Neuron (in vitro differentiated cells): ENCODE data around the gene CD164.
"Not testable (repeated sequence)": the region's sequence is repeated elsewhere in the genome, so short reads cannot be mapped to it uniquely, and the experiment has no call there.

ENCODE experiments used
- H2AFZ ChIP-seq: one replicate; pipeline ENCODE4 v1.6.1; 2013; ENCODE audit warnings: low read depth, mild to moderate bottlenecking, inconsistent platforms, low read length, moderate library complexity
- H3K27me3 ChIP-seq: one replicate; pipeline ENCODE4 v1.6.1; 2013; ENCODE audit warnings: low read length; ENCODE audit not compliant: insufficient read depth
- H3K36me3 ChIP-seq: one replicate; pipeline ENCODE4 v1.6.1; 2013; ENCODE audit warnings: low read length; ENCODE audit not compliant: insufficient read depth
- H3K4me1 ChIP-seq: one replicate; pipeline ENCODE4 v1.6.1; 2013; ENCODE audit warnings: low read length; ENCODE audit not compliant: insufficient read depth
- H3K4me3 ChIP-seq: 2 replicates; pipeline ENCODE4 v1.5.1; 2013; ENCODE audit warnings: mild to moderate bottlenecking, low read length, moderate library complexity
- H3K9me3 ChIP-seq: one replicate; pipeline ENCODE4 v1.6.1; 2013; ENCODE audit warnings: low read length

CD164 gene

DNA sequence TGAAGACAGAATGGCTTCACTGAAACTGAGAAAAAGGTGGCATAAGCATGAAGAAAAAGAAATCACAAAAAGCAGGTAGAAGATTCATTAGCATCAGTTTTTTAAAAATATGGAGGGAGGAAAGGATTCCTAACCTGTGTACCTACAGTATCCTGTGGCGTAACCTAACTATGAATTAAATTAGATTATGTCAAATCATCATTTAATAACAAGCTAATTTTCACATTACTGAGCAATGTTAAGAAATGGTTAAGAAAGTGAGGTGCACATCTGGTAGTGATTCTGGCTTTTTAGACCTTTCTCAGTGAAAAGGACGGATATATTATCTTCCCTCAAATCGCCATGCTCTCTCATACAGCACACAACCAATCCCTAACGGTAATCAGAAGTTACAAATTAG lies 12.5 kb downstream of the CD164 start:
- no peak overlapping the region for H2AFZ ChIP-seq
- peaks cover 88% of the 10 kb centered on the region for H3K36me3 ChIP-seq
- H3K9me3 ChIP-seq: no peaks in the 10 kb centered on the region
- no peak overlapping the region for H3K4me3 ChIP-seq
- no peaks in the 10 kb centered on the region for H3K4me1 ChIP-seq
- H3K27me3 ChIP-seq: no peaks in the 10 kb centered on the region

DNA sequence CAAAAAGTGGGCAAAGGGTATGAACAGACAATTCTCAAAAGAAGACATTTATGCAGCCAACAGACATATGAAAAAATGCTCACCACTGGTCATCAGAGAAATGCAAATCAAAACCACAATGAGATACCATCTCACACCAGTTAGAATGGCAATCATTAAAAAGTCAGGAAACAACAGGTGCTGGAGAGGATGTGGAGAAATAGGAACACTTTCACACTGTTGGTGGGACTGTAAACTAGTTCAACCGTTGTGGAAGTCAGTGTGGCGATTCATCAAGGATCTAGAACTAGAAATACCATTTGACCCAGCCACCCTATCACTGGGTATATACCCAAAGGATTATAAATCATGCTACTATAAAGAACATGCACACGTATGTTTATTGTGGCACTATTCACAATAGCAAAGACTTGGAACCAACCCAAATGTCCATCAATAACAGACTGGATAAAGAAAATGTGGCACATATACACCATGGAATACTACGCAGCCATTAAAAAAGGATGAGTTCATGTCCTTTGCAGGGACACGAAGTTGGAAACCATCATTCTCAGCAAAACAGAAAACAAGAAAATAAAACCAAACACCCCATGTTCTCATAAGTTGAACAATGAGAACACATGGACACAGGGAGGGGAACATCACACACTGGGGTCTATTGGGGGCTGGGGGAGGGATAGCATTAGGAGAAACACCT lies 17.7 kb downstream of the CD164 start:
- peaks cover 63% of the 10 kb centered on the region for H3K36me3 ChIP-seq
- not testable (repeated sequence) for H3K4me1 ChIP-seq, H3K9me3 ChIP-seq, H3K4me3 ChIP-seq, H3K27me3 ChIP-seq, H2AFZ ChIP-seq

DNA sequence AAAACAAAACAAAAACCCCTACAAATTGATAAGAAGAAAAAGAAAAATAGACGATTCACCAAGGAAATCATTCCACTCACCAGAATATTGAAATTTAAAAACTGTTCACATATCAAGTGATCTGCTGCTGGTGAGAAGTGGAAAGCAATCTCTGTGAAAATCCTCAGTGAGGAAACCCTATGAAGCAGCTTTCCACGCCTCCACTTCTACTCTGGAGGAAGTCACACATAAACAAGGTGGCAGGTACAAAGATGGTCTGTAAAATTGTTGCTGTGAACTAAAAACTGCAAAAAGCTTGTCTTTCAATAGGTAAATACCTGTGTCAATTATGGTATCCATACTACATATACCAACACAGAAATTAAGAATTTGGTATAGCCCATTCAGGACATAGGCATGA lies 18.5 kb downstream of the CD164 start:
- peaks cover 62% of the 10 kb centered on the region for H3K36me3 ChIP-seq
- no peak overlapping the region for H2AFZ ChIP-seq
- no peak overlapping the region for H3K4me3 ChIP-seq
- H3K9me3 ChIP-seq: peaks cover 5% of the 10 kb centered on the region
- no peaks in the 10 kb centered on the region for H3K27me3 ChIP-seq
- no peaks in the 10 kb centered on the region for H3K4me1 ChIP-seq

DNA sequence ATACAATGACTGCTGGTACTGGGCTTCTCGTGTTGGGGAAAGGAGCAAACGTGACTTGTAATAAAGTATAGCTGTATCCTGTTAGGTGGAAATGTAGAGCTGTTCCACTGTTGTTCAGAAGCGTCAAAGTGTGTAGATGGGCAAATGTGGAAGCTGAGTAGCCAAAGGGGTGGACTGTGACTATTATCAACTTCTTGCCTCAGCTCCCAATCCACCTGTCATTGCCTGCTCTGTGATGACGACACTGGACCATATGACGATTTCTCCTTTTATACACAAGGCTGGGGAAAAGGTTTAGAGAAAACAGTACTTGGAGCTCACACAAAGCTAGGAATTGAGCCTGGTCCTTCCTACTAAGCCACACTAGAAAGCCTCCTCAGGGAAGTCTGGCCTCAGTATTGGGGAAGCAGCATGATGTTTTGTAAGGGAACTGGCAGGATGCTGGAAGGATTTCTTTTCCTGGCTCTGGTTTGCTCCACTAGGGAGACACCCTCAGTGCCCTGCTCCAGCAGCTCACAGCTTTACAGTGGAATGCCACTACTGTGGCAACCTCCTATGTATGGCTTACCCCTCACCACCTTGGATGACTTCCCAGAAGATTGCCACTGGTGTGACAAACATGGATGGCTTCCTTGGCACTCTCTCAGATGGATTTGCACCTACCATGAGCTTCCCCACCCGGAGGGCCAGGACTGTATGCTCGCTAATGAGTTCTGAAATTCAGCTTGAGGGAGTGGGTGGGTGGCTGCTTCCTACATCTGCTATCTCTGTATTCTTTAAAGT lies 20.0 kb downstream of the CD164 start:
- Histone ChIP-seq H3K36me3 (peaks cover 56% of the 10 kb centered on the region), H3K27me3 (no peaks in the 10 kb centered on the region), H2AFZ (no peak overlapping the region), H3K4me3 (no peak overlapping the region), H3K4me1 (no peaks in the 10 kb centered on the region), H3K9me3 (peaks cover 5% of the 10 kb centered on the region)

DNA sequence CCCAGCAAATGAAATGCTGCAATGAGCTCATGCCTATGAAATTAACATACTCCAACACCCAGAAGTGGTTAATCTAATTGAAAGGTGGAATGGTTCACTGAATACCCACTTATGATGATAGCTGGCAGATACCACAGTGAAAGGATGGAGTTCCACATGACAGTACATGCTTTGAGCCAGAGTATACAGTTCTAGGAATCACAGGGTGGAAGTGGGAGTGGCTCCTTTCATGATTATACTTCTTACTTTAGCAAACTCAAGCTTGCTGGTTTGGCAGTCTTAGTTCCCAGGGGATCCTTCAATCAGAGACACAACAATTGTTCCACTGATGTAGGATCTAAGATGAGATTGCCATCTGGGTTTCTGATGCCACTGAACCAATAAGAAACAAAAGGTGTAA lies 21.5 kb downstream of the CD164 start:
- no peaks in the 10 kb centered on the region for H3K4me1 ChIP-seq
- no peak overlapping the region for H2AFZ ChIP-seq
- no peak overlapping the region for H3K4me3 ChIP-seq
- H3K9me3 ChIP-seq: peaks cover 12% of the 10 kb centered on the region
- H3K36me3 ChIP-seq: peaks cover 56% of the 10 kb centered on the region
- H3K27me3 ChIP-seq: no peaks in the 10 kb centered on the region

DNA sequence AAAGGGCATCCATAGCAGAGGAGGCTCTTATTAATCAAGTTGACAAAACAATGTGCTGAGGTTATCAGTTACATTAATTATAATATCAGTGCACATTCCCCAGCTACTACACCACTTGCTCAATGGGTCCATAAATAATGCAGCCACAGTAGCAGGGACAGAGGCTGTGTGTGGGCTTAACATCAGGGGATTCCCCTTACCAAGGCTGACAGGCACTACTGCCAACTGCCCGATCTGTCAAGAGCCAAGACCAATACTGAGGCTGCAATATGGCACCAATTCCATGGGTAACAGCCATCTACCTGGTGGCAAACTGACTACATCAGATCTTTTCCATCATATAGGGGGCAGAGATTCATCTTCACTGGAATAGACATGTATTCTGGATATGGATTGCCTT lies 22.0 kb downstream of the CD164 start:
- H3K4me3 ChIP-seq: no peak overlapping the region
- H3K36me3 ChIP-seq: peaks cover 54% of the 10 kb centered on the region
- H2AFZ ChIP-seq: no peak overlapping the region
- H3K9me3 ChIP-seq: peaks cover 12% of the 10 kb centered on the region
- H3K4me1 ChIP-seq: no peaks in the 10 kb centered on the region
- H3K27me3 ChIP-seq: no peaks in the 10 kb centered on the region

DNA sequence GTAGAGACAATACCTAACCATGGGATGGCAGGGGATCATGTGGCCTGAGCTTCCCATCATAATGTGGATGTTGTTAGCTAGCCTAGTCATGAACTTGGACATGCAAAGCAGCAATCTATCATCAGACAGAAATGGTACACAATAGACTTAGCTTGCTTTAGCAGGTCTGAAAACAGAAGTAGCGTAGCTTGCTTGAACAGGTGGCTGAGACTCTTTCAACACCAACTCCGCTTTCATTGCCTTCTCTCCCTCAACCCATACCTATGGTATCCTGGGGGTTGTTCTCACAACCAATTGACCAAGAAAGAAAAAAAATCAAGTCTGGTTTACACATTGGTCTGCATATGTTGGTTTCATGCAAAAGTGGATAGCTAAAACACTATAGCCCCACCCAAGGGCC lies 23.0 kb downstream of the CD164 start:
- Histone ChIP-seq H3K9me3 (peaks cover 12% of the 10 kb centered on the region), H3K27me3 (no peaks in the 10 kb centered on the region), H3K4me1 (no peaks in the 10 kb centered on the region), H3K4me3 (no peak overlapping the region), H2AFZ (no peak overlapping the region), H3K36me3 (peaks cover 46% of the 10 kb centered on the region)

DNA sequence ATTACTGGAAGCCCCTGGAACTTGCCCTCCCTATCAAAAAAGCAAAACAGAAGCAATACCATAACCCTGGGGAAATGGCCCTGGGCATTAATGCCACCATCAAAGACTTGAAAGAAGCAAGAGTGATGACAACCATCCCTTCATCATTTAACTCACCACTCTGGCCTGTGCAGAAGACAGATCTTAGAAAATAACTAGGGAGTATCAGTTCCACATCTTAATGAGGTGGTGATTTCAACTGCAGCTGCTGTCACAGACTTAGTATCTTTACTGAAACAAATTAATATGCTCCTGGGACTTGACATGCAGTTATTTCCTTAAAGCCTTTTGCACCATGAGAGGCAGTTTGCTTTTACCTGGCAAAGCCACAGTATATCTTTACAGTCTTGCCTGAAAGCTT lies 24.1 kb downstream of the CD164 start:
- Histone ChIP-seq H2AFZ (no peak overlapping the region), H3K36me3 (peaks cover 41% of the 10 kb centered on the region), H3K4me3 (no peak overlapping the region), H3K4me1 (no peaks in the 10 kb centered on the region), H3K9me3 (peaks cover 12% of the 10 kb centered on the region), H3K27me3 (no peaks in the 10 kb centered on the region)

DNA sequence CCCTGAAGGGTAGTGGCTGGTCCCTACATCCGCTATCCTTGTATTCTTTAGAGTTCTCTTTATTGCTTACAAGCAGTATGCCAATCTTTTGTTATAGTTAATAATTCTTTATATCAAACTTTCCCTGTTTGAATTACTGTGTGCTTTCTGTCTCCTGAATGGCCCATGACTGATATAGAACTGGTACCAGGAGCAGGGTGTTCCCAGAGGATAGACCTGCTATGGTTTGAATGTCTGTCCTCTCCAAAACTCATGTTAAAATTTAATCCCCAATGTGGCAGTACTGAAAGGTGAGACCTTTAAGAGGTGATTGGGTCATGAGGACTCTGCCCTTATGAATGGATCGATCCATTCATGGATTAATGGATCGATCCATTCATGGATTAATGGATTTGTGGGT lies 26.0 kb downstream of the CD164 start:
- peaks cover 32% of the 10 kb centered on the region for H3K36me3 ChIP-seq

DNA sequence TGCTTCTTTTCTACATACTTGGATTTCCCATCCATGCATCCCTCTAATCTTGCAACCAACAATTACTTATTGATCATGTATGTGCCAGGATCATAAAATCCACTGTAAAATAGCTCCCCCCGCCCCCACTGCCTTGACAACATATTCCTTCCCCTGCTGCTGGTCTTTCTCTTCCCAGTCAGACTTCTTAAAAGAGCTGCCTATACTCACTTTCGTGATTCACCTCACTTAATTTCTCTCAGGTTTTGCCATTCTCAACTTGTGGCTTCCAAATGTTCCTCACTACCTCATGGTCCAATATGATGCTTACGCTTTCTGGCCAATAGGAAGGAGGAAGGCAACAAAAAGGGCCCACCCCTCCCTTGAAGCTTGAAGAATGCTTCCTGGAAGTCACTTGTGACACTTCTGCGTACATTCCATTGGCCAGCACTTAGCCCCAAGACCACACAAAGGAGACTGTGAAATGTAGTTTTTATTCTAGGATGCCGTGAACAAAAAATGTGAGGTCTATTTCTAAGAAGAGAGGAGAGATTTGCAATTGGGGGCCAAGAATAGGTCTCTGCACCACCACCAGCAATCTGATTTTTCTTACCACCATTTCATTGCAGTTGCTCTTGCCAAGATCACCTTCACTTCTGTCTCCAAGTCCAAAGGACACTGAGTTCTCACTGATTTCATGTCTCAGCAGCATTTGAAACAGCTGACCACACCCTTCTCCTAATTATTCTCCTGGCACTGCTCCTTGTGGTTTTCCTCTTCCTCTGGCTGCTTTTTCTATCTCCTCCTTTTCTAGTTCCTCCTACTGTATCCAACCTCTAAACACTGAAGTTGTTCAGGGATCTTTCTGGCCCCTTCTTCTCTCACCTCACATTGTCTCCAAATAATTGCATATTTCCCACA lies 30.8 kb downstream of the CD164 start:
- no peaks in the 10 kb centered on the region for H3K27me3 ChIP-seq
- H3K4me1 ChIP-seq: no peaks in the 10 kb centered on the region
- peaks cover 5% of the 10 kb centered on the region for H3K9me3 ChIP-seq
- H2AFZ ChIP-seq: no peak overlapping the region
- peaks cover 6% of the 10 kb centered on the region for H3K36me3 ChIP-seq
- no peak overlapping the region for H3K4me3 ChIP-seq

More for the DNA sequence above, 26.0 kb downstream of the CD164 start:
- peaks cover 12% of the 10 kb centered on the region for H3K9me3 ChIP-seq
- no peaks in the 10 kb centered on the region for H3K4me1 ChIP-seq
- H3K27me3 ChIP-seq: no peaks in the 10 kb centered on the region
- no peak overlapping the region for H2AFZ ChIP-seq
- no peak overlapping the region for H3K4me3 ChIP-seq

DNA sequence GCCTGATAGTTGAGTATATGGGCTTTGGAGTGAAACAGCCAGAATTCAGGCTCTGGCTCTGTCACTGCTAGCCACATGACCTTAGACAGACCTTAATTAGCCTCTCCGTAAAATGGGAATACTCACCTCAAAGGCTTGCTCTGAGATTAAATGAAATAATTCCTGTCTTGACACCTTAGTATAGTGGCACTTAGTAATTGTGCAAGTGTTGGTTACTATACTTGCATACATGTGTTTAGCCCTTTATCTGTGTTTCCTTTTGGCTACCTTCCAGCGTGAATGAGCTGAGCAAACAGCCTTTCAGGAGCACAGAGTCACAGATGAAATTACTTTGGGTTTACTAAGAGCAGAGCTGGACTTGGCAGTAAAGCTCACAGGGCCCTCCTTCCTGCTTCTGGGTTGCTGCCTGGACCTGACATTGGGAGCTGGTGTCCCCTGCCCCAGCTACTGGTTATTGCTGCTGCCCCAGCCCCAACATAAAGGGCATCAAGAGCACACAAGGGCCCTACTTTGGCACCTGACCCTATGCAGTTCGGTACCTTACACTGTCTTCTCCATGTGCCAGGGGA lies 32.8 kb downstream of the CD164 start:
- H3K27me3 ChIP-seq: no peaks in the 10 kb centered on the region

DNA sequence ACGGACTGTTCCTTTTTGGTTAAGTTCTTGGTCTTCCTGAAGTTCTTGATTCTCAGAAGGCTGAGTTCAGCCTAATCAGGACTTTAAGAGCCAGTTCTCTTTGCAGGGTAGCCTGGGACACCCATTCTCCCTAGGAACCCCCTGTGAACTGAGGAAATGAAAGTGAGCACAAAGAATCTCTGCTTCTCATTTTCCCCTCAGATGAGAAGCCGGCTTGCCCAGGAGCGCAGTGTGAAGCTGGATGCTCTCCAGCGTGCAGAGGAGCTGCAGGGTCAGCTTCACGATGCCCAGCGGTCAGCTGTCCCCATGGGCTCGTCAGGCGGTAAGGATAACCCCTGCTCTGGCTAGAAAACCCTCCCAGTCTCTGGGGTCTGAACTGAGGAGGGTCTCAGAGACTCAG lies 34.0 kb downstream of the CD164 start:
- Histone ChIP-seq H3K4me3 (no peak overlapping the region), H3K9me3 (no peaks in the 10 kb centered on the region), H2AFZ (no peak overlapping the region), H3K27me3 (no peaks in the 10 kb centered on the region), H3K4me1 (no peaks in the 10 kb centered on the region), H3K36me3 (no peaks in the 10 kb centered on the region)

More for the DNA sequence above, 32.8 kb downstream of the CD164 start:
- Histone ChIP-seq H2AFZ (no peak overlapping the region), H3K4me1 (no peaks in the 10 kb centered on the region), H3K4me3 (no peak overlapping the region), H3K36me3 (no peaks in the 10 kb centered on the region), H3K9me3 (no peaks in the 10 kb centered on the region)

DNA sequence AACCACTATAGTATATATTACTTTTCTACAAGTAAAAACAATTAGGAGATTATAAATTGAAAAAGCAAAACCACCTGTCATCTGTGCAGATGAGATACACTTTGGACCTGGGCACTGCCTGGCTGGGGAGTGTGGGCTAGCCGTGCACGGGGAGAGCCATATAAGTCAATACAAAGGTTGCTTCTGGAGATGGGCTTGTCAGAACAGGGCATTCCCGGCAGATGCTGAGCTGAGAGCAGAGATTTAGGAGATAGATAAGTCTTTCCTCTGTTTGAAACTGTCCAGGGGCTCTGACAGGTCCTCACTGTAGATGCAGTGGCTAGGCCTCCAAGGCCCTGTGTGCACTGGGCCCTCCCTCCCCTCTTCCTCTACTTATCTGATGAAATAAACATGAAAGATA lies 34.5 kb downstream of the CD164 start:
- Histone ChIP-seq H3K27me3 (no peaks in the 10 kb centered on the region), H3K4me3 (no peak overlapping the region), H2AFZ (no peak overlapping the region), H3K36me3 (no peaks in the 10 kb centered on the region), H3K4me1 (no peaks in the 10 kb centered on the region), H3K9me3 (no peaks in the 10 kb centered on the region)
